Activated gamma-delta T cell treated with anti-CD3 and anti-CD28 coated beads, Interleukin-2, amount 50 U/mL, for 16 hours (primary cell): ENCODE results near the gene SPTBN5.
A peak's percentile ranks its signal among the peaks of the same experiment; 100 is the strongest.

Source experiments
- DNase-seq: peaks from one replicate; pipeline ENCODE4 v3.0.0-alpha.2; 2020; ENCODE audit warnings: low read depth

The SPTBN5 gene

DNA sequence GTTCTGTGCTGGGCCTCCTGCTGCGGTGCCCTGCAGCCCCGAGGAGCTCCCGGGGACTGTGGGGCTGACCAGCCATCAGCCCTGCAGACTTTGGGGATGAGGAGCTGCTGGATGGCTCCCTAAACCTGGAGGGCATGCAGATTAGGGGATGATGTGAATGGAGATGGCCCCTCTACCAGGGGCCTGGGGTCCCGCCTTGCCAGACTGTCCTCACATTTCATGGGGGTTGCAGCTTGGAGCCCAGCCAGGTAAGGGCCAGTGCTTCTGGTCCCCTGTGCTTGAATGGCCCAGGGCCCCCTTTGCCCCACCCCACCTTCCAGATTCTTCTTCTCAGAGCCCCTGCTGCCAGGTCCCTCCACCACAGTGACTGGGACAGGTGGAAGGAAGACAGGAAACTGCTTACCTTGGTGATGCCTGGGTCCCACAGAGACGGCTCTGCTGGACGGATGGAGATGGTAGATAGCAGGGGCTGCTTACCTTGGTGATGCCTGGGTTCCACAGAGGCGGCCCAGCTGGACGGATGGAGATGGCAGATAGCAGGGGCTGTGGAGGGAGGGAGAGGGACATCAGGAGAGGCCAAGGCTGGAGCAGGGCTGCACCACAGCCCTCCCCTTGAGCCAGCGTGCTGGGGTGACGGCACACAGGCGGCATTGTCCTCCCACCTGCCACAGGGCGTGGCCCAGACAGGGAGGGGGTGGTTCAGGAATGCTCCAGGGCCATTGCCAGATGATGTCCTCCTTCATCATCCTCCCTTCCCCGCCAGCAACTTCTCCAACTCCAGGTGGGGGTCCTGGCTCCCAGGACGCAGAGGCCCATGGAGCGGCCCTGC is at the start of gene SPTBN5:
TSS of gene SPTBN5 (minus strand) at position 632 of the 829 bp plus-strand sequence. CDS start at position 76, 556 bp downstream.
- no peak for DNase-seq

DNA sequence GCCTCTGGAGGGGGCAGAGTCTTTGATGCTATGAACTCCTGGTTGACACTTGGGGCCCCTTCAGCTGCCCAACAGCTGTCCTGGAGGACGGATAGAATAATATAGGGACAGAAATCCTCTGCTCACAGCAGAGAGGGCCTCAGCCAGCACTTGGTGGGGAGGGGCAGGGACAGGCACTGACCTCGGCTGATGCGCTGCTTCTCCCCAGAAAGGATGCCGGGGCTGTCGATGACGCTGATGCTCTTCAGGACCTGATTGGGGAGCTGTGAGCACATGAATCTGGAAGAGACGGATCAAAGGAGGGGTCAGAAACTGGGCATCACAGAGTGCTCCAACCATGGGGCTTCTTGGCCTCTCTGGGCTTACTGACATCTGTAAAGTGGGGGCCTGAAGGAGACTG is 49.0 kb upstream of the SPTBN5 start:
- DNase-seq, result no peak

DNA sequence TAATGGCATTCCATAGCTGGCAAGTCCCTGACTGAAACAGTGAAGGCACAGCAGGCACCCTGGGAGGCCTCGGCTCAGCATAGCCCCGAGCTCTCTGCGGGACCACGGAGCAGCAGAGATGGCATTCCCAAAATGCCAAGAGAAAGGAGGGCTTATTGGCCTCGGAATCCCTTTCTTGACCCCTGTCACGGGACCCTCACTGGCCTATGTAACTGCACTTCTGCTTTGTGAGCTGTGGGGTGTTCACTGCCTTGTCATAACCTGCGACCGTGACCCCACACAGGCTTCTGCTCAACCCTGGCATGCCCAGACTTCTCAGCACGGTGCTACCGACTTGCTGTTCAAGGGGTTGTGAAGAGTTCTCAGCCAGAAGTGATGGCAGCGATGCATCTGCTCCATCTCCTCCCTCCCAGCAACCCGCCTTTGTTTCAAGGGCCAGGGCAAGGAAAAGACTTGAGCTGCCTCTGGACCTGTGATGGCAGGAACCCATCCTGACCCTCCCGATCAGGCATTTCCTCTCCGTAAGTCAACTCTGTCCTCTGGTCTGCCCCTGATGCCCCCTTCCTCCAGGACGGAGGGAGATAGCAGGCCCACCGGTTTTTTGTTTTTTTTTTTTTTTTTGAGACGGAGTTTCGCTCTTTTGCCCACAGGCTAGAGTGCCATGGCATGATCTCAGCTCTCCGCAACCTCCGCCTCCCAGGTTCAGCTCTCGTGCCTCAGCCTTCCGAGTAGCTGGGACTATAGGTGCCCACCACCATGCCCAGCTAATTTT is 48.0 kb upstream of the SPTBN5 start:
- DNase-seq, result no peak

DNA sequence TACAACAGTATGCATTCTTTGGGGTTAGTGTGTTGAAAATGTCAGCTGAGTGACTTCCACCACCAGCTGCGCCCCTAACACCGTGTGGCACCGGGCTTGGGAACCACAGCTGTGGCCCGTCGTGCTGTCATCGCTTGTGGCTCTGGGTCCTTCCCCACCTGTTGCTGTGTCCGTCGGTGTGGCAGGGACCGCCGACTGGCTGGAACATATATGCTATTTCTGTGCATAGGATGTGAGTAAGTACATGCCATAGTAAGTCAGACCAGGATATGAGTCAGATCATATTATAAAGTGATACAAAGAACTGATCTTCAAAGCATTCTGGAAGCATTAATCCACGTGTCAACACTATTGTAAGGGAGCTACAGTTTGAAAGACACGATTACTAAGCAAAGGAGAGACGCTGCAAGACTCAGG is 46.6 kb upstream of the SPTBN5 start:
- peak; percentile 29 for DNase-seq

DNA sequence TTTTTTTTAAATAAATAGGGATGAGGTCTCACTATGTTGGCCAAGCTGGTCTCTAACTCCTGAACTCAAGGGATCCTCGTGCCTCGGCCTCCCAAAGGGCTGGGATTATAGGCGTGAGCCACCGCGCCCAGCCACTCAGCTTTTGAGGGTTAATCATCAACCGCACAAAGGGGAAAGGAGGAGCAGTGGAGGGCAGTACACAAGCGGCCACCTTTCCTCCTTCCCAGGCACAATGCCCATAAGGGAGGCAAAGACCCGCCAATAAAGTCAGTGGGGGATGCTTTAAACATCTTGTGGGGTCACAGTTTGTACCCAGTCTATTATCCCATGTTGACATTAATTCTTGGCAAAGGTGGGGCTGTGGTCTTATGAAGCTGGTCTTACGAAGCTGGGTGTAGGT is 46.1 kb upstream of the SPTBN5 start:
- no peak for DNase-seq

DNA sequence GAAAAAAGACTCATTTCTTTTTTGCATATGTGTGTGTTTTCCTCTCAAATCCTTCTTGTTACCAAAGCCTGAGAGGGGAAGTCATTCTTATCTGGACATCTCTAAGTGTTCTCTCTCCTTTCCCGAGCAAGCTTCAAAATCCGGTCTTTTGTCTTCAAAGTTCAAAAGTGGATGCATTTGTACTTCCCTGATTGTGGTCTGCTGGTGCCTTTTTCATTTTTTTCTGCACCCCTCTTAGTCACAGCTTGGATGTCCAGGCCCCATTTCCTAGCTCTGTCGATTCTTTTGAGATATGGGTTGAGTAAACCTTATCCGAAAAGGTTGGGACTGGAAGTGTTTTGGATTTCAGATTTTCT is 43.7 kb upstream of the SPTBN5 start:
- DNase-seq, result no peak

DNA sequence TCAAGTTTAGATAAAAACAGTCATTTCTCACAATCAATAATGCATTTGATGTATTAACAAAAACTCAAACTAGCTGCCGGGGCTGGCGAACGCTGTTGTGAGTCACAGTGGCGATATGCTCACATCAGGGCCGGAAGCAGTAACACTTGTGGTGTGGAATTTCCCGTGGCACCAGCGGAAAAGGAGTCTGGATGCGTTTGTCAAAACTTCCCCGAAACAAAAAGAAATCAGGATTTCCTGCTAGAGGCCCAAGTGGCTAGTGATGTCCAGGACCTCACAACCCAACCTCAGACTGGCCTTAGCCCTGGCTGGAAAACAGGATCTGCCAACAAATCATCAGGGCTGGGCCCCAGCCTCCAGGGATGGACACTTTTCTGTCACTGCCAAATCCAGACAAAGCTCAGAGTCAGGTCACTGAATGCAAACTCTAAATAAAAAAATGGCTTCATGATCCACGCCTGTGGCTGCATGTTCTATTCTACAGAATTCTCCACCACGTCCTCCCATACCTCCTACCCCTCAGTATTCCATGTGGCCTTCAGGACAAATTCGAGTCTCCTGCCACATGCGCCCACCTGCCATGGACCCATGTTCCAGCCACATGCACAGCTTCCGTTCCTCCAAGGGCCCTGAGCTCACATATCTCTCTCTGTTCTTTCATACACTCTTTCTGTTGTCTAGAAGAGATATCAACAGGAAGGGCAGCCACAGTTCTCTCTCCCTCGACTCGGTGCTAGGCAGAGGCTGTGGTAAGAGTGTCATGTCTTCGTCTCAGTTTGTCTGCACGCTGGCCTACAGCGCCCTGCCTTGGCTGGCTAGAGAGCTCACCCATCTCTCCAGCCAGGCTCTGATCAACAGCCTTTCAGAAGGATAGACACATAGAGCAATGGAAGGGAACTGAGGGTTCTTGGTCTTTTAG is 43.1 kb upstream of the SPTBN5 start:
- peak; percentile 55 for DNase-seq

DNA sequence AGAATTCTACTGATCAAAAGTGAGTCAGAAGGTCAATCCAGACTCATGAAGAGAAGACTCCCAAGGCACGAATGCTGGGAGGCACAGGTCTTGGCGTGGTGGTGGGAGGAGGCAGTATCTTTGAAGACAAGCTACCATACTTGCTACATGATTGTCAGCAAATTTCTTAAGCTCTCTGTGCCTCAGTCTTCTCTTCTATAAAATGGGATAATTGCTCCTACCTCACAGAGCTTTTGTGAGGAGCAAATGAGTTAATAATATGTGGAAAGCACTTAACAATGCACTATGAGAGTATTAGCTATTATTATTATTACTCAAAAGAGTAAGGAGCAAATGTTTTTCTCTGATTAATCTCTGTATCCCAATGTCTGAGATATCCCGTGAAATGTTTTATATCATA is 42.3 kb upstream of the SPTBN5 start:
- no peak for DNase-seq

DNA sequence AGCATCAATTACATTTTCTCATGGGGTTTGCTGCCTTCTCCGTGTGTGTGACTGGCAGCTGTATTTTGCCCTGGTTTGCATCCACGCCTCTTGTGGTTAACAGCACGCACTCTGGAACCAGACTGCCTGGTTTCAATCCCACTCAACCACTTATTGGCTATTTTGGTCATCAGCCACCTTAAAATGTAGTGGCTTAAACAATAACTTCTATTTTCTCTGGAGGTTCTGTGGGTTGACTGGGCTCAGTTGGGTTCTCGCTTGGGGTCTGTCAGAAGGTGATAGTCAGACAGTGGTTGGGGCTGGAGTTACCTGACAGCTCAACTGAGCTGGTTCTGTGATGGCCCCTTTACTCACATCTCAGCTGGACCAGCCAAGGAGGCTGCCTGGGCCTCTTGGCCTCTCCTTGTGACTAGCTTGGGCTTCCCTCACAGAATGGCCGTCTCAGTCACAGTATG is 41.7 kb upstream of the SPTBN5 start:
- no peak for DNase-seq

DNA sequence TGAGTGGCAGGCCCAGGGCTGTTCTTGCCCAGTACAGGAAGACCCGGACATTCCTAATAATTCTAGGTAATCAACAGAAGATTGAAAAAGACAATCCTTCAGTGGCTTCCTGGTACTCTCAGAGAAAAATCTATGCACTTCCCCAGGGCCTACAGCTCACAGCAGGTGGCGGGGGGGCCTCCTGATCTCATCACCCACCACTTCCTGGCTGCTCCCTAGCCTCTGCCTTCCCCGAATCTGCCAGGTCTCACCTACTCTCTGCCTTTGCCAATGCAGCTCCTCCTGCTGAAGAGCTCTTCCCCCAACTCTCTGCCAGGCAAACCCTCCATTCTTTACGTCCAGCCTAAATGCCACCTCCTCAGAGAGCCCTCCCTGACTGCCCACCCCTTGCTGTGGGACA is 41.0 kb upstream of the SPTBN5 start:
- peak; percentile 54 for DNase-seq

DNA sequence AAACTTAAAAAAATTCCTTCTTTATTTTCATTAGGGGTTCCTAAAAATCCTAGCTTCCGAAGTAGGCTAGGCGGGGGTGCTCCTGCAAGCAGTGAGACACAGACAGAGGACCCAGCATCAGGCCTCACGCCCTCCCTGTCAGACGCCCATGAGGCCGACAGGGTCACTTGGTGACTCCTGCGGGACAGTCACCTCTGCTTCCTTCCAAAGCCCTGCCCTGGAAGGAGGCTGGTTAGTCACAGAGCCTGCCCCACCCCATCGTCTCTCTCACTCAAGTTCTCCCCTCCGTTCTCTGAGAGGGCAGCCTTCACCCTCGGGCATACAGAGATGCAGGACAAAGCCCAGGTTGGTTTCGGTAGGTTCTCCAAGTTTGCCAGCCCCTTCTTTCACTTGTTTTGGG is 39.9 kb upstream of the SPTBN5 start:
- no peak for DNase-seq

DNA sequence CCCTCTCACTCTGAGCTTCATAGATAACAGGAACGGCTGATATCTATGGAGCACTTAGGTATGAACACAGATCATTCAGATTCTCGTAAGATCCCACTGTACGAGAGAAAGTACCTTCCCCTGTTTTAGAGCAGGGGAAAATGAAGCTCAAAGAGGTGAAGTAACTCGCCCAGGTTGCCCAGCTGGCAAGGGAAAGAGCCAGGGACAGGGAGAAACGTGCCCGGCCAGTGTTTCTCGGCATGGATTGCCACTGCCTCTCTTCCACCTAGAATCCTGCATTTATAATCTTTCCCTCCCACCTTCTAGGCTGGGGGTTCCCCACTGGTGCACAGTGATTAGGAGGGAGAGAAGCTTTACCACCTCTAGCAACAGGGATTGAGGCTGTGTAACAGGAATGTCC is 39.5 kb upstream of the SPTBN5 start:
- DNase-seq, result no peak

DNA sequence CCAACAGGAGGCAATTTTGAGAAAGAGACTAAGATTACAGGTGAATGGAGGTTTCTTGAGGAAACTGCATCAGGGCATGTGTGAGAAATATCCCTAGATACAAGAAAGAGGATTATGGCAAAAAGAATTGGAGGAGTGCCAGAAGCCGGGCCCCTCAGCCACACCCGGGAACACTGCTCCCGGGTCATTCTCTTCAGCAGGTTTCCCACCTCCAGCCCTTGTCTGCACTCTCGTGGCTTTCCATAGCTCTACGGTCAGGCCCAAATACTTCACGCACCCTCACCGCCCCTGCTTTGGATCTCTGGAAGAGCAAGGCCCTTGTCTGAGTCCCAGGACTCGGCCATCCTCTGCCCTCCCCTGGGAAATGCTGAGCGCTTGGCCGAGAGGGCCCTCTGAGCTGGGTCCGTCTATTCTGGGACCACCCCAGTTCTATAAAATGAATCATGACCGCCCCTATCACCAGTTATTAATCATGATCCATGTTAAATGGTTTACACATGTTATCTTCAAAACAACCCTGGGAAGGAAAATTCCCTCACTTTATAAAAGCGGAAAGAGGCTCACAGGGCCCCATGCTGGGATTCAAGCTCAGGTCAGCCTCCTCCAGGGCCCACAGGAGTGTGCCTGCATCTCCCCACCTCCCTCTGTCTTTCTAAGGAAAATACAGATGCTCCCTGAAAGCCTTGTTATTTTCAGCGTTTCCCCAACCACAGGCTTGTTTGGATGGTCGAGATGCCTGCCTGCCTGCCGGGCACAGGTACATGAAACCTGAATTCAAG is 38.8 kb upstream of the SPTBN5 start:
- no peak for DNase-seq

DNA sequence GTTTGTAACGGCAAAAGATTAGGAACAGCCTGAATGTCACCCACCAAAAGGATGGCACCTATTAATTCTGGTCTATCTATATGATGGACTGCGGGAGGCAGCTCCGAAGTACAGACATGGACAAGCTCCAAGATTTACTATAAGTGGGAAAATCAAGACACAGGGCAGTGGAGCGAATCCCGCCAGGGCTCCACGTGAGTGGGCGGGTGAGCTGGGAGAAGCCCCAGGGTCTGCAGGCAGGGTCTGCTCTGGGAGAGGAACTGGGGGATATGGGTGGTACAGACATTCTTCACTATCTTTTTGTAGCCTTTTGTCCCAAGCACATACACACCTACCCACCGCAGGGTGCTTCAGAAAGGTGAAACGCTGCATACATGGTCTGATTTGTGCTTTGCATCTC is 38.2 kb upstream of the SPTBN5 start:
- no peak for DNase-seq

DNA sequence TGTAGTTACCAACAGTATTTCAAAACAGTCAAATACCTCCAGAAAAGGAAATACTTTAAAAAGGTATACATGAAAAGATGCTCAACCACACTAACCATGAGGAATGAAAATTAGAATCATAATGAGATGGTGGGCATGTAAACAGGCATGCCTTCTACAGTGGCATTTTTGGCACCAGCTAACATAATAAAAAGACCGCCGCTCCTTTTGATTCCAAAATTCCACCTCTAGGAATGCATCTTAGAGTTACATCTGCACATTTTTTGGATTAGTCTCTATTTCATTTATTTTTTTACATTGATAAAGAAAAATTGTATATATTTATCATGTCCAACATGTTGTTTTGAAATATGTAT is 37.0 kb upstream of the SPTBN5 start:
- no peak for DNase-seq

DNA sequence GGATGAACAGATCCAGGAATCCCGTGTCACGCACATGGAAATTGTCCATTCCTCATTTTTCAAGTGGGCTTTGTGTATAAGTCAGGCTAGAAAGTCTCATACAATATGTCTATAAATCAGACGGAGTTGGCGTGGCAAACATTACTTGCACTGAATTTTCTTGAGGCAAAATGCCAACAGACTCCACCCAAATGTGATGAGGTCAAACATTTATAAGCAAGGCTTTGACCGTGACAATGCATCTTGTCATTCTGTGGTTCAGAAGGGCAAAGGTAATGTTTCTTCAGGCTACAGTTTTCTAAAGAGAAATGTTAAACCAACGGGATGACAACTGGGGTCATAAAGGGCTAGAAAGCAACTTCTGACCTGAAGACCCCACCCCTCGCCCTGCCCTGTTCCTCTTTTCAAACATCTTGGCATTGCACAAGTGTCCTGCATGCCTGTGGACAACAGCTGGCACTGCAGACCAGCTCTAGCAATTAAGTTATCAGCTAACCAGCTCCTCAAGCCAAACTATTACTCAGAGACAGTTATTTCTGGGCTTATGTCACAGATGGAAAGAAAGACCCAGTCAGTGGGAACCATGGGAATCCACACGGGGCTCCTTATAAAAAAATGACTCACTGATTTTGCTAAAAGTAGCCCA is 36.5 kb upstream of the SPTBN5 start:
- DNase-seq, result no peak

DNA sequence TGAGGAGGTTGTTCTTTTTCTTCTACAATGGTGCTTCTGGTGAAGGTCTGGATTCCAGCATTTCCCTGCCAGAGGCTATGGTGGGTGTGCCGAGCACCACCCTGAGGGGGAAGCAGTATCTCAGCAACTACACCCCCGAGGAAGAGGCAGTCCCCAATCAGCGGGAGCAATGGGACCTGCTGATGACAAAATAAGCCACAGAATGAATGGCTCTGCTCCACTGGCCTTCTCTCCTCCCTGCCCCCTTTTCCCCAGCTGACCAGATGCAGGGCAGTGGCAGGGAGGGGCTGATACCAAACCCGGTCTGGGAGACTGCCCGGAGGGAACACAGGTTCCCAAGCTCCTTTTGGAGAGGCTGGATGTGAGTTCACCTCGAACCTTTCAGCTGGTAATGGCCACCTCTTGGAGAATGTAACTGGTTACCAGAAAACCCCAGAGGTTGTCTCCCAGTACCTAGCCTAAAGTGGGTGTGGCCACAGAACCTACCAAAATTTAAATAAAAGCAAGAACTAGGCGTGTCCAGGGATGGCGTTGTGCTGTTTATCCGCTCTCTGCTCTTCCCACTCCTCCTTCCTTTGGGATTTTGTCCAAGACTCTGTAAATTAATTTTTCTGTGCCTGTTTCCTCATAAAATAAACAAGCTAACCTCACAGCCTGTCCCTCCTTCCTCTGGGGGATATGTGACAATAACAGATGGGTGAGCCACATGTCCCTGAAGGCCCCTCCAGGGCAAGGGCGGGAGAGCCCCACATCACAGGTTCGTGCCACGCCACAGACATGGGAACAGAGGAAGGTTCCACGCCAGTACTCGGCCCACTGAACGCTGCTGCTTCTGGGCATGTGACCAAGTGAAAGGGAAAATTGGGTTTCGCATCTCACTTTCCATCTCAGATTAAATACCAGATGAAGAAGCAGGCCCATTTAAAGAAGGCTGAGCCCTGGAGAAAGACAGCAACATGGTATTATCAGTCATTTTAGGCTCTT is 35.1 kb upstream of the SPTBN5 start:
- DNase-seq, result no peak

DNA sequence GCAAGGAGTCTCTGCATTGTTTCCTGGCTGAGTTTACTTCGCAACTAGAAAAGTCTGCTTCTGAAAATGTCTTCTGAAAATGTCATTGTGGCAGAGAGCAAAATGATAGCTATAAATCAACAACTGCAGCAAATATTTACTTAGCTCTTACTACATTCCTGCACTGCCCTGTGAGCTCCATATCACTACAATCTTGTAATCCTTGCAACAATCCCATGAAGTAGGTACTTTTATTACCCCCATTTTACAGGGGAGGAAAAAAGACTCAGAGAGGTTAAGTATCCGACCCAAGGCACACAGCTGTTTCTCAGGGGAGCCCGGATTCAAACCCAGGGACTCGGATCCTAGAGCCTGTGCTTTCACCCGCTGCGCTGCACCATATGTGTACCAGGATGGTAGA is 34.2 kb upstream of the SPTBN5 start:
- DNase-seq, result no peak

DNA sequence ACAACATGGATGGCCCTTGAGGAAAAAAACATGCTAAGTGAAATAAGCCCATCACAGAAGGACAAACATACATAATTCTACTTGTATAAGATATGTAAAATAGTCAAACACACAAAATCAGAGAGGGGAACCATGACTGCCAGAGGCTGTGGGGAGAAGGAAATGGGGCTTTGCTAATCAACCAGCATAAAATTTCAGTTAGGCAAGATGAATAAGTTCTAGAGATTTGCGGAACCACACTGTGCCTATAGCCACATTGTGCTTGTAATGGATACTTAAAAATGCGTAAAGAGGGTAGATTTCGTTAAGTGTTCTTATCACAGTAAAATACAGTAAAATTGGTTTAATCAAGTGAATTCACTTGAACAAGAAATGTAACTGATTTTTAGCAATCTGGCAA is 33.7 kb upstream of the SPTBN5 start:
- DNase-seq, result no peak
